Mucosa of rectum (tissue), 2 donors: Measurements from ENCODE around the gene ERMN.

Experiments
- H3K27ac ChIP-seq, 2 donors: one replicate each; pipeline ENCODE4 v1.7.0; 2013; ENCODE audit warnings: inconsistent platforms in 2 of 2, low read depth in 2 of 2, low read length in 2 of 2
- H3K27me3 ChIP-seq, 2 donors: one replicate each; pipeline ENCODE4 v1.7.0; 2013; ENCODE audit warnings: low read length in 2 of 2; ENCODE audit not compliant: control insufficient read depth in 2 of 2, insufficient read depth in 2 of 2
- H3K36me3 ChIP-seq, 2 donors: one replicate each; pipeline ENCODE4 v1.7.0; 2013; ENCODE audit warnings: low read length in 2 of 2; ENCODE audit not compliant: control insufficient read depth in 2 of 2, insufficient read depth in 2 of 2
- H3K4me1 ChIP-seq, 2 donors: one replicate each; pipeline ENCODE4 v1.7.0; 2013; ENCODE audit warnings: low read length in 2 of 2, mild to moderate bottlenecking in 1 of 2; ENCODE audit not compliant: control insufficient read depth in 2 of 2, insufficient read depth in 2 of 2
- H3K4me3 ChIP-seq, 2 donors: one replicate each; pipeline ENCODE4 v1.7.0; 2013; ENCODE audit warnings: low read length in 2 of 2
- H3K9ac ChIP-seq, 2 donors: one replicate each; pipeline ENCODE4 v1.7.0; 2013; ENCODE audit warnings: low read length in 2 of 2, low read depth in 1 of 2, mild to moderate bottlenecking in 1 of 2
- H3K9me3 ChIP-seq, 2 donors: one replicate each; pipeline ENCODE4 v1.7.0; 2013; ENCODE audit warnings: low read length in 2 of 2; ENCODE audit not compliant: control insufficient read depth in 2 of 2
- donor health status: healthy.
- donor health status: Normal muscosa, but diverticular disease.

ERMN gene

DNA sequence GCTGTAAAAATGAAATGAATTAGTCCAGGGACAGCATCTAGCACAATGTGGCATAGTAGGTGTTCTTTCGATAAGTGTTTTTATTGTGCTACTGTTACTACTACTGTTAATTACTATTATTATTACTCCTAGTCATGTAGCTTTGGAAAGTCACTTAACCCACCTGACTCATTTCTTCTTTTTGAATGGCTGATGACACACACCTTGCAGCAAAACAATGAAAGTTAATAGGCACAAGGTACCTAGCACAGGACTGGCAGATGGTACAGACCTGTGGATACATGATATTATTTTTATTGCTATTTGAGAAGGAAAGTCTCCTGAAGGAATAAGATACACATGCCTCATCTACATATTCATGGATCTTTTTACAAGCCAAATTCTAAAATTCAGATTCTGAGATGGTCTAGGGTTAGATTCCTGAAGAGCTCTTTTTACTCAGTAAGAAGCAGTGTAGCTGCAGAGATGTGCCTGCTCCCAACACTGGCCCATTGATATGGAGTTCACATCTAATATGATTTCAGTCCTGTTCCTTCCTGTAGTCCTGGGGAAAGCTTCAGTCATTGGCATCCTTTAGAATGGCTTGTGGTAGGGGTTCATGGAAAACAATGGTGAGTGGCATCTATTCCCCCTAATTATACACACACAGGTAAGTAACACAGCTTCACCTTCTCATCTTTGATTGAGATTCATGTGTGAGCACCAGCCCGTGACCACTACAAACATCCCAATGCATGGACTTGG lies 7.9 kb upstream of the ERMN start:
- no peak overlapping the region for H3K27ac ChIP-seq
- no peak overlapping the region for H3K9ac ChIP-seq
- no peaks in the 10 kb centered on the region for H3K36me3 ChIP-seq
- H3K9me3 ChIP-seq, result no peaks in the 10 kb centered on the region
- no peaks in the 10 kb centered on the region for H3K27me3 ChIP-seq
- H3K4me1 ChIP-seq, result peaks cover 7 to 10% of the 10 kb centered on the region in 2 donors
- H3K4me3 ChIP-seq, result no peak overlapping the region

DNA sequence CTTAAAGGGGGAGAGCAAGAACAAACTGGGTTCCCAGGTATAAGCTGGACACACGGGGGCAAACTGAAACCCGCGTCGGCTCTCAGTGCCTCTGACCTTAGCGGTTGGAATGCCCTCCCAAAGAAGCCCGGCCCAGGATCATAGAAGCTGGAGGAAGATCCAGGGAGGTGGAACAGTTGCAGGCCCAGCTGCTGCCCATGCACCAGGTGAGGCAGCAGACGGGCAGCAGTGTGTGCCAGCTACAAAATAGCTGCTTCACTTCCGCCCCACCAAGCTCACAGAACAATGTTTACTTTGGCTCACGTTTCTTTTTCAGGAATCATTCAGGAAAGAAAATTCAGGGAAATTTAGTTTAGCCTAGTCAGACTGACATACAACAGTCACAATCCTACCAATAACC lies 3.9 kb upstream of the ERMN start:
- Histone ChIP-seq H3K4me1 (peaks cover 13 to 14% of the 10 kb centered on the region in 2 donors), H3K9ac (no peak overlapping the region), H3K36me3 (no peaks in the 10 kb centered on the region)

DNA sequence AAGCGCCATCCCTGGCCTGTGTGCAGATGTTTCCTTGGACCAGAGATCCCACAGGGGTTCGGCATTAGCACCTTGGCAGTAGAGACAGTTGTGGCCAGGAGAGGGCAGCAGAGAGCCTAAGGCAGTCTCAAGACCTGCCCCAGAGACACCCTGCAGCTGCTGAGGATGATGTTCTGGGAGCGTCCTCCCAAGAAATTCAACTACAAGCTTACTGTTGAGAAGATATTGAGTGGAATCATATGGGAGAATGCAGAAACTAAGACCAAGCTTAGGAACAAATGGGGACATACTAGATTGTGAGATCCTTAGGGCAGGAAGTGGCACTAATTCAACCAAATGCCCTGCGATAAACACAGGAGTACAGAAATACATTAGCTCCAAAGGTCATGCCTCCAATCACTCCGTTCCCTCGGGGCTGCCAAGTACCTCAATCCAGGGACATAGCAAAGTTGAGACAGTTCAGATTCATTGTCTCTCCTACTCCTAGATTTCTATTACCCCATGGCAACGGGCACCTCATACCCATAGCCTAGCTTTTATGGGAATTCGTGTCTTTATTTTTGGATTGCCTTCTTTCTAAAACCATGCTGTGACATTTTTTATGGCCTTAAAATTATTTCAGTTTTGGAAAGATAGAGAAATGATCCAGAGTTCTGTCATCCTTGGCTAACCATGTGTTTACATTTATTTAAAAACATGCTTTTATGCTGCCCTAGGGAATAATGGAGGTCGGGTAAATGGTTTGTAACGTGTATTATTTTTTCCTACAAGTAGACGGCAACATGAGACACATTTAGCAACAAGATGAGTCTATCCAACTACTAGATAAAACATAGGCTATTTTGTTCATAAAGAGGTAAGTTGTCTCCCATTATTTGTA lies 2.2 kb upstream of the ERMN start:
- no peaks in the 10 kb centered on the region for H3K27me3 ChIP-seq
- H3K36me3 ChIP-seq, result no peaks in the 10 kb centered on the region
- H3K27ac ChIP-seq, result peak overlapping the region in 1 of 2 donors; percentile 13
- no peak overlapping the region for H3K9ac ChIP-seq
- peak overlapping the region in 1 of 2 donors; percentile 28 for H3K4me3 ChIP-seq
- H3K4me1 ChIP-seq, result peaks cover 13 to 14% of the 10 kb centered on the region in 2 donors
- no peaks in the 10 kb centered on the region for H3K9me3 ChIP-seq

More for the DNA sequence above, 3.9 kb upstream of the ERMN start:
- Histone ChIP-seq H3K9me3 (no peaks in the 10 kb centered on the region), H3K27ac (peak overlapping the region; percentile 62 to 63), H3K27me3 (no peaks in the 10 kb centered on the region), H3K4me3 (no peak overlapping the region)

DNA sequence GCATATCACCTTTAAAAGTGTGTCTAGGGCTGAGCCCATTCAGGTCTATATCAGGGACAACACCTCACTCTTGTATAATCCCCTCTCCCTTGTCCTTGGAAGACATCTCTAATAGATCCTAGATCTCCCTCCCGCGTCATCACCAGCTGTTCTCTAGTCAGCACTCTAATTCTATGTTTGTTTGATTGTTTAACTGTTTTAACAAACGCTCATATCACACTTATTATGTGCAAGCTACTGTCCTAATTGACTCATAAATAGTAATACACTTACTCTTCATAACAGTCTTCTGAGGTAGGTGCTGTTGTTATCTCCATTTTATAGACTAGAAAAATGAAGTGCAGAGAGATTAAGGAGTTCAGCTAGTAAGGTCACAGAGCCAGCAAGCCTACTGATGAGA lies 1.6 kb upstream of the ERMN start:
- no peak overlapping the region for H3K9ac ChIP-seq
- H3K9me3 ChIP-seq, result no peaks in the 10 kb centered on the region
- no peak overlapping the region for H3K27ac ChIP-seq
- no peaks in the 10 kb centered on the region for H3K36me3 ChIP-seq
- H3K4me3 ChIP-seq, result no peak overlapping the region
- H3K4me1 ChIP-seq, result peaks cover 13 to 14% of the 10 kb centered on the region in 2 donors
- no peaks in the 10 kb centered on the region for H3K27me3 ChIP-seq

DNA sequence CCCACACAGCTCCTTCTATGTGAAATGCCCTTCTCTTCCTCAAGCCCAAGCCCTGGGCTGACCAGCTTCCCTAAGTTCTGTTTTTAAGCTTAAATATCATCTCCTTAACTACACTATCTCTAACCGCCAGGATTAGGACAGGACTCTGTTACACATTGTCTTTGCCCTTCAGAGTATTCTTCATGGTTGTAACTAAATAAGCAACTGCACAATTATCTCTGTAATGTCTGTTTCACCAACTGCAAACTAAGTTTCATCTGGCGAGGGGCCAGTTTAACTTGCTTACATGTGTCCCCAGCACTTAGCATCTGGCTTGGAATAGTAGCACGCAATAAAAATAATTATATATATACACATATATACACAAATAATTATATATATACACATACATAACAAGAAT lies 1.1 kb upstream of the ERMN start:
- Histone ChIP-seq H3K9me3 (no peaks in the 10 kb centered on the region), H3K27me3 (no peaks in the 10 kb centered on the region), H3K4me1 (peaks cover 13 to 14% of the 10 kb centered on the region in 2 donors), H3K36me3 (no peaks in the 10 kb centered on the region), H3K27ac (no peak overlapping the region), H3K4me3 (no peak overlapping the region), H3K9ac (no peak overlapping the region)

DNA sequence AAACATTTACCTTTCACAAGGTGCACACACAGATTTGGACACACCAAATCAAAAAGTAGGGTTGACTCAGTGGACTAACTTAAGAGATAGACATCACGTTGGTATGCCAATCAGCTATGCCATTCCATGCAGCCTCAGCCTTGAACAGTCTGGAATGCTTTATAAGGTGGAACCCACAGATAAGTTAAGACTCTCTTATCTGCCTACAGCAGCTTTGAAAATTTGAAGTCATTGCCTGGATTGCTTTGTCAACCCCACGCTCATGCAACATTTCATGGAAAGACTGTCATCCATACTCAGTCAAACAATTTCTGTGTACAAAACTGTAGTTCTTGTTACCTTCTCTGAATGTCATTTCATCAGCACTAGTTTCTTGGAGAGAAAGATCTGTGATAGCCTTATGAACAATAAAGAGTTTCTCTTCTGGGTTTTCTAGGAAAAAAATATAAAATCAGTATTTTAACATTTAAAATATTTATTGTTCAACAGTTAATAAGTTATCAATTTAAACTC lies 1.2 kb downstream of the ERMN start:
- no peak overlapping the region for H3K4me3 ChIP-seq
- no peaks in the 10 kb centered on the region for H3K9me3 ChIP-seq
- H3K36me3 ChIP-seq, result no peaks in the 10 kb centered on the region
- H3K9ac ChIP-seq, result no peak overlapping the region
- H3K4me1 ChIP-seq, result peaks cover 8 to 9% of the 10 kb centered on the region in 2 donors
- H3K27me3 ChIP-seq, result no peaks in the 10 kb centered on the region
- H3K27ac ChIP-seq, result no peak overlapping the region

DNA sequence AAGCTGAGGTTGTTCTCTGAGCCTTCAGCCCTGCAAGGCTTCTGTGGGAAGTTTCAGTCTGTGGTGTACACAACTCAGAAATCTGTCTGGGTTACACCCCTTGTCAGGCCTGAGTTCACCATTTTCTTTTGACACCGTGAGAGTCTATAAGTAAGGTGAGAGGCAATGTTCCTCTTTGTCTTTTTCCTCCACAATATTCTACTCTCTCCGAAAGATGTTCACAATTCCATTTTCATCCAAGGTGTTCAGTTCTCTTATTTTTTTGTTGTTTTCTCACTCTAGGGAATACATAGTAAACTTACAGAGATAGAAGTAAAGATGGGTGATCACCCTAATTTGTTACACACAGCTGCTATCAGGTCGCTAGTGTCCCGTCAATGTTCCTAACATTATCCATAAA lies 3.2 kb downstream of the ERMN start:
- H3K9me3 ChIP-seq, result no peaks in the 10 kb centered on the region
- no peaks in the 10 kb centered on the region for H3K27me3 ChIP-seq
- no peaks in the 10 kb centered on the region for H3K36me3 ChIP-seq
- H3K9ac ChIP-seq, result no peak overlapping the region
- H3K4me3 ChIP-seq, result no peak overlapping the region
- no peak overlapping the region for H3K27ac ChIP-seq
- H3K4me1 ChIP-seq, result peaks cover 0 to under 1% of the 10 kb centered on the region in 2 donors

DNA sequence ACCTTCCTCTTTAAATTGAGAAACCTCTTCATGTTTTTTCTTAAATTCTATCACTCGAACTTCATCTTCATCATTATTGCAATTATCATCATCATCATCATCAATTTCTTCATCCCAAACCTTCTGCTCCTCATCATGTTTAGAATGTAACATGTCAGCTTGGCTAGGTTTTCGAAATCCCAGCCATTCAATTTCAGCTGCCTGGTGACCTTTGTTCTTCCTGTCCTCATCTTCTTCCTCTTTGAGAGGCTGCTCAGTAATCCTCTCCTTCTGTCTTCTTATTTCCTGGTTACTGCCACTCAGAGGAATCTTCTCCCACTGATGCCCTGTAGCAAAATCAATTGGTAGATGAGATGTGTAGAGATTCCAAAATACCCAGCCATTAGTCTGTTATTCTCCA lies 4.2 kb downstream of the ERMN start:
- H3K9ac ChIP-seq, result no peak overlapping the region
- no peaks in the 10 kb centered on the region for H3K9me3 ChIP-seq
- no peak overlapping the region for H3K27ac ChIP-seq

DNA sequence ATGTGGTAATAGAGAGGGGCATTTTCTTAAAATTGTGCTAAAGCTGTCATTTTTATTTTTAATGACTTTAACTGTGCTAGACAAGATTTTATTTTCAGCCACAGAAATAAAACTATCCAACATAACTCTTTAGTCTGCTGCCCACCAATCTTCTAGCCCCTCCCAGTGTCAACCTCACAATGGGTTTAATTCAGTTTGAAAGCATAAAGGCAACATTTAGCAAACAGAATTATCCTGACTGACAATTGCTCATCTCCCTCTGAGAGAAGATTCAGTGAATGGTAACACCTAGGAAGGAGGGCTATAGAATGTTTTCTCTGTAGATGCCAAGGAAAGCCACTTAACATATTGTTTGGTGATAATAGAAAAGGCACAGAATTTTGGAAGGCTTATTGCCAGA lies 5.2 kb downstream of the ERMN start:
- H3K9ac ChIP-seq, result no peak overlapping the region
- no peak overlapping the region for H3K27ac ChIP-seq

More for the DNA sequence above, 4.2 kb downstream of the ERMN start:
- no peaks in the 10 kb centered on the region for H3K27me3 ChIP-seq
- no peaks in the 10 kb centered on the region for H3K36me3 ChIP-seq
- no peaks in the 10 kb centered on the region for H3K4me1 ChIP-seq
- no peak overlapping the region for H3K4me3 ChIP-seq

DNA sequence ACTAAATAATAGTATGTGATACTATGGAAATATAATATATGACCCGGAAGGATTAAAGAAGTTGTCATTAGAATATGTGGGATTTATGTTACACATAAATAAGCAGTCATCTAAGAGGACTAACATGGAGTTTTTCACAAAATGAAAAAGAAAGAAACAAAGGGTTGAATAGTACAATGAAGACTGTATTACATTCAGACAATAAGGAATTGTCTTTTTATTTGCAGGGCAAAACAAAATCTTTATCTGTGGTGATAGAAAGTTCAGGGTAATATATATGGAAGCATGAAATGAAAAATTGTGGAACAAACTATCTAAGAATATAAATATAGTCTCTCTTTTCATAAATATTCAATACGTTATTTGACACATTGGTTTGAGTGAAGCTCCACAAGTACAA lies 5.8 kb downstream of the ERMN start:
- Histone ChIP-seq H3K9ac (no peak overlapping the region), H3K4me1 (no peaks in the 10 kb centered on the region), H3K4me3 (no peak overlapping the region), H3K27me3 (no peaks in the 10 kb centered on the region), H3K27ac (no peak overlapping the region), H3K9me3 (no peaks in the 10 kb centered on the region), H3K36me3 (no peaks in the 10 kb centered on the region)

More for the DNA sequence above, 5.2 kb downstream of the ERMN start:
- Histone ChIP-seq H3K4me1 (no peaks in the 10 kb centered on the region), H3K4me3 (no peak overlapping the region), H3K36me3 (no peaks in the 10 kb centered on the region), H3K9me3 (no peaks in the 10 kb centered on the region), H3K27me3 (no peaks in the 10 kb centered on the region)
